GM19035 (cell line): ENCODE measurements around the gene SMARCD3.

Experiments used
- ATAC-seq: cut with Tn5 transposase; IDR thresholded peaks from one replicate; pipeline ENCODE4 v1.9.1; 2021; ENCODE audit not compliant: unreplicated experiment

Gene SMARCD3

DNA sequence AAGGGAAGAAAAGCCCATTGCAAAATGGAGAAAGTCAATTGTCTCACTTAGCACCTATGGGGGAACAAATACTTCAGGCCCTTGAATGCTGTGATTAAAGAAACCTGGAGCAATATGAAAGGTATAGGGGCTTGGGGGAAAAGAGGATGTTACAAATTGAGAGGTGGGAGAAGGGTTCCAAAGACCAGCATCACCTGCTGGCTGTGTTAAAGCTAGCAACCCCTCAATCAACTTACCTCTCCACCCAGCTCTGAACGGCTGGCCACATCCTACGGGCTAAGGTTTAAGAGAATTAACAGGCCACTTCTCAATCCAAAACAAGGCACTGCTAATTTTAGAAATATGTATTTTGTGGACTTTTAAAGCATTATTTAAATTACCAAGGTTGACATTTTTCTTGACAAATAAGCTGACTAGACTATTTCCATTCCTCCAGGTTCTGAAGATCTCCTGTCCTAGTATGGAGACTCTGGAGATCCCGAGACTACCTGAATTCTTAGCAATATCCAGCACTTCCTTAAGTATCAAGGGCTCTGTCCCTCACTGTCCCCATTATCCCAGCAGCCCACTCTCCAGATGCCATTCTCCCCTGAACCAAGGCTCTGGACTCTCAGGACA is 37.2 kb downstream of the SMARCD3 start:
- ATAC-seq = no peak

DNA sequence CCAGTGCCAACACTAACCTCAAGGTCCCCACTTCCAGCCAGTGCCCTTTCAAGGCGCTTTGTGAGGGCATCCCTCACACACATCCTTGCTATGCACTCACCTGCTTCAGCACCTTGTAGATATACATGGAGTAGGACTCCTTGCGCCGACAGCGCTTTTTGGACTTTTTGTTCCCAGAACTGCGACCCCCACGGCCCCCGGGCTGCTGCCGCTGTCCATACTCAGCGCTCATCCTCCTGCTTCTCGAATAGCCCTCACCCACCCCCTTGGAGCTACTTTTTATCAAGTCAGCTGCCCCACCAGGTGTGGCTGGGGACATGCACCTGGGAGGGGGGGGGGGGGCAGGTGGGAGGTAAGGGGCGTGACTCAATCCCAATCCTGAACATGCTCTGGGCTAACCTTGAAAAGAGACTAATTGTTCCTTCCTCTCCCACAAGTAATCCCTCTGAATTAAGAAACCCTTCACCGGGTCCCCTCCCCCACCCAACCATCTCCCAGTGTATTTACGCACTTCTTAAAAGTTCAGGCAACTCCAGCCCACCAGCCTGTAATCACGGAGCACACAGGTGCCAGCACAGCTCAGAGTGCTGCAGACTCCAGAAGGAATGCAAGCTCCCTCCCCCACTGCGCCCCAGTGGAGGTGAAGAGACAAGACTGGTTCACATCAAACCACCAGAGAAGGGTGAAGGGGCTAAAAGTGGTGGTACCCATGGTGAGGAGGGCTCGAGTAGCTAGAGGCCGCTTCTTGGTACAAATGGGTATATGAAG is 38.2 kb downstream of the SMARCD3 start, which contains the start of gene H2BK1:
Gene H2BK1 (minus strand): TSS at position 402 of the 768 bp plus-strand sequence. CDS start 170 bp downstream, at position 232.
- ATAC-seq = no peak

DNA sequence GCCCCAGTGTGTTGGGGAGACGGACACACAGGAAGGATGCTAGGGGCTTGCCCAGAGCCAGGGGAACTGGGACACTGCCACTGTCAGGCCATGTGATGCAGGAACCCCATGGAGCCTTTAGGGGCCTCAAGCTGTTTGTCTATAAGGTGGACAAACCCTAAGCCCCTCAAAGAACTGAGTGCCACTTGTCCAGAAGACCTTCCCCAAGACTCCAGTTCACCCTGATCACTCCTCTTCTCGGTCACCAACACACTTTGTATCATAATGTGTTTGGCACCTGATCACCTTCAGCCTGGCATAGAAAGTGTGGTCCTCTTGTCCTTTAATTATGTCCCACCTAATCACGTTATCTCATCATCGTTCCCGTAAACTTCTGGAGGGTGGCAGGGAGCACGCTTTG is 38.9 kb downstream of the SMARCD3 start:
- ATAC-seq = no peak

DNA sequence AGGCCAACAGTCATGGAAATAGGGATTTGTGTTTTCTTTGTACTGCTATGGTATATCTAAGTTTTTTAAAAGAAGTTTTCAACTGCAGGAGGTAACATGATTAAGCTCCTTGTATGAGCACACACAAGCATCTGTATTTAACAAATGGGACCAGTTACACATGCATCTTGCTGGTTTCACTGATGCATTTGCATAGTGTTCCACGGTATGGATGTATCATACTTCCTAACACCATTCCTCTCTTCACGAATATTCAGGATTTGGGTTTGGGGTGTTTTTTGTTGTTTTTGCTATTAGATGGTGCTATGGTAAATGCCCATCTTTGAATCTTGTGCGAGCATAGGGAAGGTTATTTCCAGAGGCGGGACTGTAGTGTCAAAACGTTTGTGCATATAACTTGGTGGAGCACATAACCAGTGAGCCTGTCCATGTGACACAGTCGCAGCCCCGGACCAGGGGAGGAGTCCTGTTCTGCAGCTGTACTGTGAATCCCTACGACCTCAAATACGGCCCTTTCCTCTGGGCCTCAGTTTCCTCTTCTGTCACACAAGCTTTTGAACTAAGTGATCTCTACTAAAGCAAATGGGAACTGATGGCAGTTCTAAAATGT is 40.1 kb downstream of the SMARCD3 start:
- ATAC-seq = no peak

DNA sequence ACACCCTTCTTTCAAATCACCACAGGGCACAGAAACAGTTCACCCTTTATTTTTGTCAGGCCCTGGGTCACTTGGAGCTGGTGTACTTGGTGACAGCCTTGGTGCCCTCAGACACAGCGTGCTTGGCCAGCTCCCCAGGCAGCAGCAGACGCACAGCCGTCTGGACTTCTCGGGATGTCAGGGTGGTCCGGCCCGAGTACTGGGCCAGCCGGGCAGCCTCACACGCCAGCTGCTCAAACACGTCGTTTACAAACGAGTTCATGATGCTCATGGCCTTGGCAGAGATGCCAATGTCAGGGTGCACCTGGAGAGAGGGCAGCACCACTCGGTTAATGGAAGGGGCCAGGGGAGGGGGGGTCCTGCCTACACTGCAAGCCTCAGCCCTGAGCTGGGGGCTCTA is 40.7 kb downstream of the SMARCD3 start:
- no peak for ATAC-seq

GRCh38 chr7:151207315-151207714 is 41.2 kb downstream of the SMARCD3 start:
- ATAC-seq = no peak

GRCh38 chr7:151206914-151207313 is 41.6 kb downstream of the SMARCD3 start:
- ATAC-seq = no peak

- no peak for ATAC-seq
Measured at GRCh38 chr7:151205730-151206129, 42.8 kb downstream of the SMARCD3 start.

- ATAC-seq = no peak
Measured at GRCh38 chr7:151204383-151205032, 44.0 kb downstream of the SMARCD3 start.

DNA sequence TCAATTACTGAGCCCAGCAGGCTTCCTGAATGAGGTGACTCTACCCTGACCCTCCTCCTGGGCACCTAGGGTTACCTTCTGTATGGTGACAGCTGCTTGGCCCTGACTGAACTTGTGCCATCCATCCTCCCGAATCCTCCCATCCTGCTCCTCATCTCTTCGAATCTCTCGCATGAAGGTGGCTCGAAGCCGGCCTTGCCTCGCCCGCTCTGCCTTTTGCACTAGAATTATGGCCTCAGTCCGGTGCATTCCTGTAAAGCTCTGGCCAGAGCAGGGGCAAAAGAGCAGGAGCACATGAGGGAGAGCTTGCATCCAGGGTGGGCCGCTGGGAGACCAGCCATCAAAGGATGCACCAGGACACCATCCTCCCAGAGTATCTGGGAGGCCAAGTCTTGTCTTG is 45.7 kb downstream of the SMARCD3 start:
- ATAC-seq = no peak

DNA sequence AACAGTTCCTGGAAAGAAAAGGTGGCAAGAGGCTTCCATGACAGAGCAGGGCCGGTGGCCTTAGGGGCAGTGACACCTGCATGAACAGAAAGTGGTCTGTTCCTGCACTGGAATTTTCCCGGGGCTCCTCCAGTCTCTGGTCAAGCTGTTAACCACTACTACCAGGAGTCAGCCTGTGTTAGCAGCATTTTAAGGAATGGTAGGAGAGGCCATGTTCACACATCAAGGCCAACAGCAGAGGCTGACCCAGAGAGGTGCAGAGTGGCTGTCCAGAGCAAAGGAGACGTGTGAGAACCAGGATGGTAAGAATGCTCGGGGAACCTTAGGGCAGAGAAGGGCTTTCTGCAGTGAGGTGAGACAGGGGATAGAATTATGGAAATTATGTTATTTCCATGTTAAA is 46.7 kb downstream of the SMARCD3 start:
- no peak for ATAC-seq

DNA sequence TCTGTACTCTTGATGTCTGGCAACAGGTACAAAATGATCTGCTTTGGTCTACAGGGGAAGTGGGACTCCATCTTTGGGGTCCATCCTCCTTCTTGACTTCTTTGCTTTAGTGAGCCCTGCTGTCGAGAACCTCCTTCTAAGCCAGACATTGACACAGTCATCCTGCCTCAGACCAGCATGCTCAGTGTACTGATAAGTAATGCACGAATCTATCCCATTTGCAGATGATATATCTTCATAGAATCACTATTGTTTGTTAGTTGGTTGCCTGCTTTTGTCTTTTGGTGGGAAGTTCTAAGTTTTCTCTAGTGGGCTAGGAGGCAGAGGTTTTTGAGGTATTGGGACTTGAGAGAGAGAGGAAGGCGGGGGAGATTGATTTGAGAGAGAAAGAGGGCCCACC is 47.1 kb downstream of the SMARCD3 start:
- no peak for ATAC-seq

GRCh38 chr7:151198945-151199848 is 49.3 kb downstream of the SMARCD3 start:
- ATAC-seq = no peak

GRCh38 chr7:151197932-151198331 is 50.6 kb downstream of the SMARCD3 start:
- ATAC-seq = no peak

DNA sequence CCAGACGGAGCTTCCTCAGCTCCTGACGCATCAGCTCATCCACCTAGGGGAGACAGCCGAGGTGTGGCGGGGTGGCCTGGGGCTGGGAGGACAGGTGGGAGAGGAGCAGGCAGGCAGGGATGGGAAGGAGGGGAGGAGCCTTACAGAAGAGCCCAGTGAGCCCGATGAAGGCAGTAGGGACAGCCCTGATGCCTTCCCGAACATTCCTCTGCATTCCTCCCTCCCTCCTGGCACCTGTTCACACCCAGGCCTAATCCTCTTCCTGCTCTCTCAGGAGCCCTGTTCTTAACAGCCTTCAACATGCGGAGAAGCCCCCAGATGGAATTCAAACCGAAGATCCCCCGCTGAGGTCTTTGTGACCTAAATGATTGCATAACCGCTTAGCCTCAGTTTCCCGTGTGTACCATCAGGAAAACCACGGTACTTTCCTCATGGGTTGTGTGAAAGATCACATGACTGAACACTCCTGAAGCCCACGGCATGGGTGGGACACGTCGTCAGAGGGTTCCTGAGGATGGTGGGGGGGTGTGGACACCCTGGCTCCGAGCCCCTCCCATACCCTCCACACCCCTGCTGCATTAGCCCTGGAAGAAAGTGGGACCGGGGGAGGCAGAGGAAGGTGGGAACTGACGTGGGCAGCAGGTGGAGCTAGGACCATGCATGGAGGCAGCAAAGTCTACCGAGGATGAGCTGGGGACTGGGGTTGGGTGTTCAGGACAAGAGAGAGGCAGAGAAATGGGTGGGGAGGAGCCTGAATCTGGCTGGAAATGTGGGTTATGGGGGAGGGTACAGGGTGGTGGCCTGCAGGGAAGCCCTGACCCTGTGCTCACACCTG is 52.7 kb downstream of the SMARCD3 start:
- ATAC-seq = no peak

DNA sequence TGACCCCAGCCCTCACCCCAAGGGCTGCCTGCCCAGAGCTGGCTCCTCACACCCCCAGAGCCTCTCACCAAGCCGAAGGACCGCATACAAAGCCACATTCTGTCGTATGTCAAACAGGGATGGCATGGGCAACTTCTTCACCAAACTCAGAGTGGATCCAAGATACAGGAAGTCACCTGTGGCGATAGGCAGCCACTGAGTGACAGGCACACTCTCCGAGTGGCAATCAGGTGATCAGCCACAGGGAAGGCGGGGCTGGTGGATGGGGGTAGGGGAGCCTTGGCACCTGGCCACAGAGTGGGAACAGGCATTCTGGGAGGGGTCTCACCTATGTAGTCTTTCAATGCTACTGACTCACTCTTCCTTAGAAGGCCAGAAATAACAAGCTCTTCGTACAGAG is 54.3 kb downstream of the SMARCD3 start:
- no peak for ATAC-seq

DNA sequence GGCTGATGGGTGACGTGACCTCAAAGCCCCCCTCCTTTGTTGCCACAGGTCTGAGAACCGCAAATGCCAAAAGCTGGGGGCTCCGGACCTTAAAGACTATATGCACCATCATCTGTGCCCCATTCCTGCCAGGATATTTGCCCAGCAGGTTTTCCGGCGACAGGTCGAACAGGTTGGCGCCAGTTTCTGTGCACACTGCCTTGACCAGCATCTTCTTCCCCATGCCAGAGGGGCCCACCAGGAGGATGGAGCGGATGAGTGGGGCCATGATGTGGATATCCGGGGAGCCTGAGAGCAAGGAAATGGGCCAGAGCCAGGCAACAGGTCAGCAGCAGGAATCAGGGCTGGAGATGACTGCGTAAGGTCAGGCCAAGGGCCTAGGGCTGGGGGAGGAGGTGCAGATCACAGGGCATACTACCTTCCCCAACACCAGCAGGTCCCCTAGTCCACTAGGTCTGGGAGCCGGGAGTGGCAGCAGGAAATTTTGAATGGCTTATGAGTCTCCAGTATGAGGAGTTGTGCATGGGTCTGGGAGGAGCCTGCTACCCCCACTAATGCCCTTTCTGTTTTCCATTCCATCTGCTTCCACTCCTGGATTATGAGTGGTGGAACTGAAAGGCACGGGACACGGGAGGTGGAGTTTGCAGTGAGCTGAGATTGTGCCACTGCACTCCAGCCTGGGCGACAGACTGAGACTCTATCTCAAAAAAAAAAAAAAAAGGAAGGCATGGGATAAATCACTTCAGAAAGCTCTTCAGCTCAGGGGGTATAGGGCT is 55.1 kb downstream of the SMARCD3 start:
- ATAC-seq = no peak

DNA sequence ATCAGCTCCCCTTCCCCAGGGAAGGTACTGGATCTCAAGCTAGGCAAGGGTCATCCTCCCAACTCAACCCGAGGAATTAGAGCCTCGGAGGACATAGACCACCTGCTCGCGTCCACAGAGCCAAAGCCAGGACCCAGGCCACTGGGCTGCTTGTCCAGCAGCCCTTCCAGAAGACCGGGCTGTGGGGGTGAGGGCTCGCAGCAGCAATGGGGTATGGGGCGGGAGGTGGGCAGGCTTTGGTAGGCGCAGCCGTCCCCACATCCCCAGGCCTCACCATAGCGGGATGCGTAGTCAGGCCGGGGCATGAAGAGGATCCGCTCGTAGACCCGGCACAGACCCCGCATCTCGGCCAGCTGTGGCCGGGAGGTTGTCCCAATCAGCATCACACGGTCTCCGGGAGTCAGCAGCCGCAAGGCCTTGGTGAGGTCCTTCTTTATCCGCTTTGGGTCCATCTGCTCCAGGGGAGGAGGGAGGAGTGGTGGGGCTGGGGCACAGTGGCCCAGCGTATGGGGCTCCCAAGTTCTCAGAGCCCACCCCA is 56.4 kb downstream of the SMARCD3 start:
- ATAC-seq = no peak

- no peak for ATAC-seq
Measured at GRCh38 chr7:151191544-151191943, 57.0 kb downstream of the SMARCD3 start.
